Bone marrow (tissue), 2 donors: ENCODE data around the gene SGPP2.
"Not testable (repeated sequence)": the region's sequence is repeated elsewhere in the genome, so short reads cannot be mapped to it uniquely, and the experiment has no call there.

Source experiments
- DNase-seq, 2 donors: peaks; one replicate each; lab custom pipeline; 2025; lab: John Stamatoyannopoulos, UW

Gene SGPP2

GRCh38 chr2:222427646-222428301 lies 3.4 kb downstream of the SGPP2 start:
- DNase-seq, result no peak

- no peak for DNase-seq
Observed at GRCh38 chr2:222430071-222430470, 5.7 kb downstream of the SGPP2 start.

GRCh38 chr2:222430681-222431080 lies 6.3 kb downstream of the SGPP2 start:
- no peak for DNase-seq

GRCh38 chr2:222431869-222432268 lies 7.5 kb downstream of the SGPP2 start:
- DNase-seq, result no peak

- no peak for DNase-seq
Observed at GRCh38 chr2:222433332-222434173, 9.2 kb downstream of the SGPP2 start.

GRCh38 chr2:222434204-222434603 lies 9.9 kb downstream of the SGPP2 start:
- DNase-seq, result no peak

GRCh38 chr2:222435400-222436039 lies 11.2 kb downstream of the SGPP2 start:
- DNase-seq, result not testable (repeated sequence)

GRCh38 chr2:222436040-222436413 lies 11.7 kb downstream of the SGPP2 start:
- no peak for DNase-seq

- DNase-seq, result no peak
Observed at GRCh38 chr2:222439692-222440091, 15.3 kb downstream of the SGPP2 start.

- DNase-seq, result no peak
Observed at GRCh38 chr2:222440673-222441422, 16.5 kb downstream of the SGPP2 start.

- no peak for DNase-seq
Observed at GRCh38 chr2:222442665-222443064, 18.3 kb downstream of the SGPP2 start.

- no peak for DNase-seq
Observed at GRCh38 chr2:222445227-222445626, 20.9 kb downstream of the SGPP2 start.

GRCh38 chr2:222447131-222447530 lies 22.8 kb downstream of the SGPP2 start:
- no peak for DNase-seq

- DNase-seq, result no peak
Observed at GRCh38 chr2:222448748-222449181, 24.4 kb downstream of the SGPP2 start.

- DNase-seq, result no peak
Observed at GRCh38 chr2:222450021-222450420, 25.7 kb downstream of the SGPP2 start.

- no peak for DNase-seq
Observed at GRCh38 chr2:222451224-222451674, 26.9 kb downstream of the SGPP2 start.

- DNase-seq, result no peak
Observed at GRCh38 chr2:222452422-222452950, 28.1 kb downstream of the SGPP2 start.

GRCh38 chr2:222456479-222457077 lies 32.2 kb downstream of the SGPP2 start:
- no peak for DNase-seq

- no peak for DNase-seq
Observed at GRCh38 chr2:222459983-222460382, 35.6 kb downstream of the SGPP2 start.

GRCh38 chr2:222465746-222466145 lies 41.4 kb downstream of the SGPP2 start:
- DNase-seq, result no peak

GRCh38 chr2:222468346-222468745 lies 44.0 kb downstream of the SGPP2 start:
- no peak for DNase-seq
